Posterior cingulate gyrus (tissue), 11 donors: Measurements from ENCODE around the gene CCDC71L.

Experiments
- DNase-seq, 10 donors: peaks; one replicate each; pipeline versions ENCODE4 v3.0.0 to v3.0.0-alpha.2; 2020 to 2021; ENCODE audit warnings: mixed read lengths in 3 of 10
- intact Hi-C: fragments of 100-400 bp; cut with DNase I; formaldehyde crosslinking; loops from one replicate; pipeline ENCODE4 v1.15.1; 2023

CCDC71L gene

GRCh38 chr7:106630648-106631047 lies 30.3 kb downstream of the CCDC71L start:
- intact Hi-C loops, result no loop called here
- no peak for DNase-seq

- DNase-seq, result no peak
- intact Hi-C loops, result no loop called here
Observed at GRCh38 chr7:106629516-106629915, 31.4 kb downstream of the CCDC71L start.

- intact Hi-C loops, result no loop called here
Observed at GRCh38 chr7:106626376-106627164, 34.4 kb downstream of the CCDC71L start.

GRCh38 chr7:106625678-106626301 lies 35.2 kb downstream of the CCDC71L start:
- DNase-seq, result no peak
- intact Hi-C loops, result no loop called here

More at GRCh38 chr7:106626376-106627164, 34.4 kb downstream of the CCDC71L start:
- no peak for DNase-seq

GRCh38 chr7:106623853-106624252 lies 37.1 kb downstream of the CCDC71L start:
- intact Hi-C loops, result no loop called here
- DNase-seq, result no peak

GRCh38 chr7:106623315-106623660 lies 37.7 kb downstream of the CCDC71L start:
- no peak for DNase-seq
- intact Hi-C loops, result no loop called here

- intact Hi-C loops, result no loop called here
- no peak for DNase-seq
Observed at GRCh38 chr7:106622654-106623314, 38.2 kb downstream of the CCDC71L start.

GRCh38 chr7:106621393-106622132 lies 39.4 kb downstream of the CCDC71L start:
- intact Hi-C loops, result no loop called here
- DNase-seq, result no peak

GRCh38 chr7:106620676-106621075 lies 40.3 kb downstream of the CCDC71L start:
- DNase-seq, result no peak
- intact Hi-C loops, result no loop called here

- DNase-seq, result no peak
- intact Hi-C loops, result no loop called here
Observed at GRCh38 chr7:106620034-106620433, 40.9 kb downstream of the CCDC71L start.

- intact Hi-C loops, result no loop called here
- no peak for DNase-seq
Observed at GRCh38 chr7:106619213-106619612, 41.7 kb downstream of the CCDC71L start.

GRCh38 chr7:106618480-106618879 lies 42.5 kb downstream of the CCDC71L start:
- intact Hi-C loops, result no loop called here
- DNase-seq, result no peak

- DNase-seq, result no peak
- intact Hi-C loops, result no loop called here
Observed at GRCh38 chr7:106617860-106618259, 43.1 kb downstream of the CCDC71L start.

GRCh38 chr7:106616708-106617051 lies 44.3 kb downstream of the CCDC71L start:
- DNase-seq, result no peak
- intact Hi-C loops, result no loop called here

- intact Hi-C loops, result no loop called here
- DNase-seq, result no peak
Observed at GRCh38 chr7:106615808-106616707, 44.9 kb downstream of the CCDC71L start.

GRCh38 chr7:106614751-106615150 lies 46.2 kb downstream of the CCDC71L start:
- DNase-seq, result no peak
- intact Hi-C loops, result no loop called here

GRCh38 chr7:106613848-106614560 lies 47.0 kb downstream of the CCDC71L start:
- no peak for DNase-seq
- intact Hi-C loops, result no loop called here

GRCh38 chr7:106613279-106613678 lies 47.7 kb downstream of the CCDC71L start:
- intact Hi-C loops, result no loop called here
- no peak for DNase-seq

GRCh38 chr7:106612432-106612831 lies 48.5 kb downstream of the CCDC71L start:
- DNase-seq, result no peak
- intact Hi-C loops, result no loop called here

GRCh38 chr7:106611911-106612310 lies 49.0 kb downstream of the CCDC71L start:
- intact Hi-C loops, result no loop called here
- no peak for DNase-seq
